ENCODE results near the gene NT5M. TPM values are rescaled to one million over a fixed set of nuclear protein-coding genes. Genes with fewer than 3 reads are reported as not detected.

NT5M gene
- total RNA-seq, 1 donor, result 0.36 TPM

DNA sequence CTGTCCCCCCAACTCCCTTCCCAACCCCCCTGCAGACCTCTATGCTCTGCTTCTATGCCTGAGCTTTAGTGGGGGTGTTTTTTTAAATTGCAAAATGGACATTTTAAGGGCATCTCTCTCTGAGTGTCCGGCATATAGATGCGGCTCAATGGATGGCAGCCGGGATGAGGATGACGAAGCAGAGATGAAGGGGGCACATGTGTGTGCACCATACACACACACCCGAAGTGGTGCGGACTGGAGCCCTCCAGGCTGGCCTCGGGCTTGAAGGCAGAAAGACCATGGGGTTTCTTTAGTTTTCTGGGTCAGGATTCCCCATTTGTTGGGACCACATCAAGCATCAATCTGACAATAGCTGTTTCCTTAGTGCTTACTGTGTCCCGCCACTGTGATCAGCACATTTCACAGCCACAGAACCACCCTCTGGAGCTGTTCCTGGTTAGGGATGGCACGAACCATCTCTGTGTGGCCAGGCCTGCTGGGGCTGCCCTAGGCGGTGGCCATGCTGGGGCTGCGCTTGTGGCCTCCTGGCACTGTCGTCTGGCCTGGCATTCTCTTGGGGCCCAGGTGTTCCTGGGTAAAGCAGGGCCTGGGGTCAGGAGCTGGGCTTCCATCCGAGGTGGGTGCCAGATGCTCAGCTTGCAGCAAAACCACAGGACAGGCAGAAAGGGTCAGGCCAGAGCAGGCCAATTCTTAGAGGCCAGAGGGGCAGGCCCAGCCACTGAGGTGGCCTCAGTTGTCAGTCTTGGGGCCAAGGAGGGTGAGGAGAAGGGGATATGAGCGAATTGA is 49.9 kb downstream of the NT5M start:
- DNase-seq (ENCODE audit: insufficient read length, low spot score, missing footprints), result peak; percentile 76
- TF ChIP-seq, protein P1, sequence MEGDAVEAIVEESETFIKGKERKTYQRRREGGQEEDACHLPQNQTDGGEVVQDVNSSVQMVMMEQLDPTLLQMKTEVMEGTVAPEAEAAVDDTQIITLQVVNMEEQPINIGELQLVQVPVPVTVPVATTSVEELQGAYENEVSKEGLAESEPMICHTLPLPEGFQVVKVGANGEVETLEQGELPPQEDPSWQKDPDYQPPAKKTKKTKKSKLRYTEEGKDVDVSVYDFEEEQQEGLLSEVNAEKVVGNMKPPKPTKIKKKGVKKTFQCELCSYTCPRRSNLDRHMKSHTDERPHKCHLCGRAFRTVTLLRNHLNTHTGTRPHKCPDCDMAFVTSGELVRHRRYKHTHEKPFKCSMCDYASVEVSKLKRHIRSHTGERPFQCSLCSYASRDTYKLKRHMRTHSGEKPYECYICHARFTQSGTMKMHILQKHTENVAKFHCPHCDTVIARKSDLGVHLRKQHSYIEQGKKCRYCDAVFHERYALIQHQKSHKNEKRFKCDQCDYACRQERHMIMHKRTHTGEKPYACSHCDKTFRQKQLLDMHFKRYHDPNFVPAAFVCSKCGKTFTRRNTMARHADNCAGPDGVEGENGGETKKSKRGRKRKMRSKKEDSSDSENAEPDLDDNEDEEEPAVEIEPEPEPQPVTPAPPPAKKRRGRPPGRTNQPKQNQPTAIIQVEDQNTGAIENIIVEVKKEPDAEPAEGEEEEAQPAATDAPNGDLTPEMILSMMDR (IDR thresholded peaks at IDR 0.05; ENCODE audit: extremely low read depth, low read depth, low read length), result no peak

DNA sequence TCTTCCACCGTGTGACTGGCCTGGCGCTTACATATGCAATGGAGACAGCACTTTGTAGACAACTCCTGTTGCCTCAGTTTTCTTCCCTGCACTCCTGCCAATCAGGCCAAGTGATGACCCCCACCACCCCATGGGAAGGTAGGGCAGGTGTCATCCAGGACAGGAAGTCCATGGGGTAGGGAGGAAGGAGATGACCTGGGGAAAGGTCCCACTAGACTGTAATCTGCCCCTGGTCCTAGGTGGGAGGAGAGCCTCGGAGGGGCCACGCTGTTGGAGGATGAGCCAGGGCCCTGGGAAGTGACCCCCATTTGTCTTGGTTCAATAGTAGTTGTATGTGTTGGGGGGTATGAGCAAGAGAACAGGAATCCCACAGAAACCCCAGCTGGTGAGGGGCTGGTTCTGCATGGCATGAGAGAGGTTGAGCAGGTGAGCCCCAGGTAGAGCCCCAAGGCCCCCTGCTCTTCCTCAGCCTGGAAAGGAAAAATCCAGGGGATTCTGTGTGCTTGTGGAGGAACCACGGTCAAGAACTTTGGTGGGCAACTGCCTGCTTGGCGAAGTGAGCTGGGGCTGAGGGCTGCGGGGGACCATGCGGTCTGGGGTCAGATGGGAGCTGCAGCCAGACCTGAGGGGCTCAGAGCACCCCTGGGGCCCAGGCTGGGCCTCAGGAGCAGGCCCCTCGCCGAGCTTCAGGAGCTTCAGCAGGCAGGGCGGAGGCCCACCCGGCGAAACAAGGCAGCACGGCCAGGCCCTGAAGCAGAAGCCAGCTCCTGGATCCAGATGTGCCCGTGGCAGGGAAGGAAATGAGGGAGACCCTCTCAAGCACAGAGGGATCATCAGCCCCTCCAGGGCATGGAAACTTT is 50.7 kb downstream of the NT5M start:
- Histone ChIP-seq H3K4me1 (ENCODE audit: insufficient read depth, low read length) (peaks cover 17% of the 10 kb centered on the region), H3K4me3 (ENCODE audit: insufficient read depth, low read length) (no peak overlapping the region)
- TF ChIP-seq, protein P1 (IDR thresholded peaks at IDR 0.05; ENCODE audit: extremely low read depth, low read depth, low read length), result no peak

More for the DNA sequence above, 49.9 kb downstream of the NT5M start:
- no peak overlapping the region for H3K4me3 ChIP-seq (ENCODE audit: insufficient read depth, low read length)
- H3K27ac ChIP-seq (ENCODE audit: low read depth, low read length), result no peak overlapping the region
- no peaks in the 10 kb centered on the region for H3K9me3 ChIP-seq (ENCODE audit: low read depth, low read length)
- peaks cover 17% of the 10 kb centered on the region for H3K4me1 ChIP-seq (ENCODE audit: insufficient read depth, low read length)
- no peaks in the 10 kb centered on the region for H4K20me1 ChIP-seq (ENCODE audit: insufficient read depth, low read length)
- H3K4me2 ChIP-seq (ENCODE audit: insufficient read depth, low read length), result no peak overlapping the region
- H3K27me3 ChIP-seq (ENCODE audit: insufficient read depth, low read length), result no peaks in the 10 kb centered on the region
- no peaks in the 10 kb centered on the region for H3K79me2 ChIP-seq (ENCODE audit: insufficient read depth, low read length)
- no peak overlapping the region for H2AFZ ChIP-seq (ENCODE audit: low read length)
- H3K36me3 ChIP-seq (ENCODE audit: insufficient read depth, low read length), result no peaks in the 10 kb centered on the region

DNA sequence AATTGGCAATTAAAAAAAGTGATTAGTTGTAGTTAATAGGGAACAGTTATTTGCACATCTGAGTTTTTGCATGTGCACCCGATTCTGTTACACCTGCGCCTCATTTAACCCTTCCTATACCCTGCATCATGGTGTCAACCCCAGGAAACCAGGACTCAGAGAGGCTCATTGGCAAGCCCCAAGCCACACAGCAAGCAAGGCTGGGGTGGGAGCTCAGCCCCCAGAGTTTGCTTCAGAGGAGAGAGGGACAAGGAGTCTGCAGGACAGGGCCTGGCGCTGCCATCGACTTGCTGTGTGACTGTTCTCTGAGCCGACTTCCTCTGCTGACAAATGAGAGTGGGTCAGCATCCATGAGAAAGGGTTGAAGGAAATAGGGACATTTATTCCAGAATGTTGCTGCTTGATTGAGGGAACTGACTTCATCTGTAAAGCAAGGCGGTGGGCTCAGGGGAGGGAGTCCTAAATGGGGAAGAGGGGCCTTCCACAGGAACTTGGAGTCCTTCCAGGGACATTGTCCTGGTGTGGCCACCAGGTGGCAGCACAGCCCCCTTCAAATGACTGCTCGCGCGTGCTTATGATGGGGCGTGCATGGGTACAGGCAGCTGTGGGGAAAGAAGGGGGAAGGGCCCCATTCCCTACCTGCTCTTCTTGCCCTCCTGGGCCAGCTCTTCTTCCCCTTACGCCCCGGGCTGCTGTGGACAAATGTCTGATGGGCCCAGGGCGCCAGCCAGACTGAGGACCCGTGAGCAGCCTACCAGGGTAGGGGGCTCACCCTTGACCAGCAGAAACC is 51.6 kb downstream of the NT5M start:
- TF ChIP-seq, protein P1 (IDR thresholded peaks at IDR 0.05; ENCODE audit: extremely low read depth, low read depth, low read length), result peak; percentile 89
- Histone ChIP-seq H3K79me2 (ENCODE audit: insufficient read depth, low read length) (no peaks in the 10 kb centered on the region), H3K9me3 (ENCODE audit: low read depth, low read length) (no peaks in the 10 kb centered on the region), H3K4me2 (ENCODE audit: insufficient read depth, low read length) (no peak overlapping the region), H3K36me3 (ENCODE audit: insufficient read depth, low read length) (no peaks in the 10 kb centered on the region), H3K27me3 (ENCODE audit: insufficient read depth, low read length) (no peaks in the 10 kb centered on the region), H3K27ac (ENCODE audit: low read depth, low read length) (no peak overlapping the region), H3K4me1 (ENCODE audit: insufficient read depth, low read length) (peaks cover 17% of the 10 kb centered on the region), H4K20me1 (ENCODE audit: insufficient read depth, low read length) (no peaks in the 10 kb centered on the region), H2AFZ (ENCODE audit: low read length) (no peak overlapping the region), H3K4me3 (ENCODE audit: insufficient read depth, low read length) (no peak overlapping the region)
- DNase-seq (ENCODE audit: insufficient read length, low spot score, missing footprints), result peak; percentile 95

More for the DNA sequence above, 50.7 kb downstream of the NT5M start:
- no peaks in the 10 kb centered on the region for H3K36me3 ChIP-seq (ENCODE audit: insufficient read depth, low read length)
- DNase-seq (ENCODE audit: insufficient read length, low spot score, missing footprints), result peak; percentile 44
- H4K20me1 ChIP-seq (ENCODE audit: insufficient read depth, low read length), result no peaks in the 10 kb centered on the region
- H3K27ac ChIP-seq (ENCODE audit: low read depth, low read length), result no peak overlapping the region
- H3K79me2 ChIP-seq (ENCODE audit: insufficient read depth, low read length), result no peaks in the 10 kb centered on the region
- no peak overlapping the region for H3K4me2 ChIP-seq (ENCODE audit: insufficient read depth, low read length)
- no peaks in the 10 kb centered on the region for H3K9me3 ChIP-seq (ENCODE audit: low read depth, low read length)
- H2AFZ ChIP-seq (ENCODE audit: low read length), result no peak overlapping the region
- no peaks in the 10 kb centered on the region for H3K27me3 ChIP-seq (ENCODE audit: insufficient read depth, low read length)
